DMS53 treated with DMSO at 0.1 percent for 48 hours (cell line): ENCODE results near the gene AGBL1.

Source experiments
- DNase-seq: peaks from one replicate; lab custom pipeline; 2025; ENCODE audit not compliant: unreplicated experiment; lab: John Stamatoyannopoulos, UW

Gene AGBL1

DNA sequence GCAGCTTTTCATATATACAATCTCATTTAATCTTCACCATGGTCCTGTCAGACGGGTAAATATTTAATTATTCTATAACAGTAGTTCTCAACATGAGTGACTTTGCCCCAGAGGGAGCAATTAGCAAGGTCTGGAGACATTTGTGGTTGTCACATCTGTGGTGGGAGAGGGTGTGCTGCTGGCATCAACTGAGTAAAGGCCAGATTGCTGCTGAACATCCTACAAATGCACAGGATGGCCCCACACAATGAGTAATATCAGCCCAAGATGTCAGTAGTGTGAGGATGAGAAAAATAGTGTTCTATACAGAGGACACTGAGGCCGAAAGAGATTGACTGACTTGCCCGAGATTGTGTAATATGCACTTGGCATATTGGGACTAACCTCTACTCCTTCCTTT is 156.0 kb downstream of the AGBL1 start:
- no peak for DNase-seq

GRCh38 chr15:86236356-86237110 is 156.9 kb downstream of the AGBL1 start:
- no peak for DNase-seq

- no peak for DNase-seq
These were observed 157.4 kb downstream of the AGBL1 start for GRCh38 chr15:86237111-86237500.

DNA sequence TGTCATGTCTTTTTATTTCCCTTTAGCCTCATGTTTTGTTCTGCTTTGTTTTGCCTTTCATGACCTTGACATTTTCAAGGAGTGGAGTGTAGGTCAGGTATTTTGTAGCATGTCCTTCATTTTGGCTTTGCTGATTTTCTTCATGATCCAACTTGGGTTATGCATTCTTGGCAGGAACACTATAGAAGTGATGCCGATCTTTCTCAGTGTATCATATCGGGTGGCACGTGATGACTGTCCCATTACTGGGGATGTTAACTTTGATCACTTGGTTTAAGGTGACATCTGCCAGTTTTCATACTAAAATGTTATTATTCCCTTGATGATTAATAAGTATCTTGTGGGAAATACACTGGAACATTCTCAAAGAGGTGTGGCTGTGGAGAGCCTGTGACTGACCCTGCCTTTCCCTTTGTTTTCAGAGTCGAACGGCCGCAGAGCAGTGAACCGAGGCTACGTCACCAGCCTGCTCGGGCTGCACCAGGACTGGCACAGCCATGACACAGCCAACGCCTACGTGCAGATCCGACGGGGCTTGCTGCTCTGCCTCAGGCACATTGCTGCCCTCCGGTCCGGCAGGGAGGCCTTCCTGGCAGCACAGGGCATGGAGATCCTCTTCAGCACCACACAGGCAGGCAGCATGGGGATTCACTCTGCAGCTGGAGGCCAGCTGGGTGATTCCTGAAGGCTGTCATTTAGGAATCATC is 167.7 kb downstream of the AGBL1 start:
- DNase-seq: no peak

- DNase-seq: no peak
These were observed 175.6 kb downstream of the AGBL1 start for GRCh38 chr15:86255247-86255646.

DNA sequence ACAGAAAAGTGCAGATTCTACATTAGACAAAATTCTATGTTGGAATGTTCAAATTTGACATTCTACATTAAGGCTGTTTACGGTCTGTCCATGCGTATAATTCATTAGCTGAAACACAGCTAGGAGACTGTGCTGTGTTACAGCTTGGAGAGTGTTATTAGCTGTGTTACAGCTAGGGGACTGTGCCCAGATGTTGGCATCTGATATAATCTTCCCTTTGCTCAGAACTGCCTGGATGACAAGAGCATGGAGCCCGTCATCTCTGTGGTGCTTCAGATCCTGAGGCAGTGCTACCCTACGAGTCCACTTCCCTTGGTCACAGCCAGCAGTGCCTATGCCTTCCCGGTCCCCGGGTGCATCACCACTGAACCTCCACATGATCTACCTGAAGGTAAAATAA is 177.0 kb downstream of the AGBL1 start:
- DNase-seq: no peak

- no peak for DNase-seq
These were observed 179.9 kb downstream of the AGBL1 start for GRCh38 chr15:86259589-86259988.

DNA sequence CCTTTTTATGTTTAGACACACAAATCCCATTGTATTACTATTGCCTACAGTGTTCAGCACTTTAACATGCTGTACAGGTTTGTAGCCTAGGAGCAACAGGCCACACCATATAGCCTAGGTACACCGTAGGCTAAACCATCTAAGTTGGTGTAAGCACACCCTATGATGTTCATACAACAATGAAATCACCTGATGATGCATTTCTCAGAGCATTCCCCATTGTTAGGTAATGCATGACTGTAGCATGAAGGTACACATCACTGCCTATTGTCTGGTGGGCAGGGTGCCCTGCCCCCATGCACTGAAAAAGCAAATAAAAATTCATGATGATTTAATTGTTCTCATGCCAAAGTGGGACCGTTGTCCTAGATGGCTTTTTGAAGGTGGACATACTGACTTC is 183.6 kb downstream of the AGBL1 start:
- no peak for DNase-seq

- no peak for DNase-seq
These were observed 187.3 kb downstream of the AGBL1 start for GRCh38 chr15:86266896-86267484.

GRCh38 chr15:86267892-86268291 is 188.2 kb downstream of the AGBL1 start:
- no peak for DNase-seq

DNA sequence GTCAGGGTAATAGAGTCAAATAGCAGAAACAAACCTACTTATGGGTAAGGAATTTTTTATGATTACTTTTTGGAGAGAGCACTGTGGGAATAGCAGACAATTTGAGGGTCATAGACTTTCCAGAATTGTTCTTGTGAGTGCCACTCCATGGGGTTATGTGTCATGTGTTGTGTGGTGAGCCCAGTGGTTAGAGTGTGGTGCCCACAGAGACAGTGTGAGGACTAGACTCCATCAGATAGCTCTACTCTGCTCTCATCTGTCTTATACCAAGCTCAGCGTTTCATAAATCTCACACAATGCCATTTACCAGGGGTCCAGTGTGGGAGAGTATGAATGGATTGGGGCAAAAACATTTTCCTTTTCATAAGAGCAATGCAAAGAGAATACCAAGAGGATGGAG is 188.9 kb downstream of the AGBL1 start:
- no peak for DNase-seq

DNA sequence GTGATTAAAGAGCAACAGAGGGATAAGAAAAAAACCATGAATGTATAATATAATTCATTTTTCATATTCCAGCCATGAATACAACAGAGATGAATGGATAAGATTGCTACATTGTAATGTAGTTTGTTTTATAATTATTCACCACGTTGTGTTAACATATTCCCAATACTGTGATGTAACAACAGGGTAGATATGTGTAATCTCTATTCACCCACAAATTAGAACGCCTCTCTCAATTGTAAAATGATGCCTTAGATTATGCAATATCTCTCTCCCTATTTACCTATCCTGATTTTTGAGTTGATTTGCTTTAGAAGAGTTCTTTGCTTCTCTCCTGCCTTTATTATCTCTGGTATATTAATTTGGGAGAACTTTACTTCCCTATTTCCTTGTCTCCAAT is 193.6 kb downstream of the AGBL1 start:
- no peak for DNase-seq

DNA sequence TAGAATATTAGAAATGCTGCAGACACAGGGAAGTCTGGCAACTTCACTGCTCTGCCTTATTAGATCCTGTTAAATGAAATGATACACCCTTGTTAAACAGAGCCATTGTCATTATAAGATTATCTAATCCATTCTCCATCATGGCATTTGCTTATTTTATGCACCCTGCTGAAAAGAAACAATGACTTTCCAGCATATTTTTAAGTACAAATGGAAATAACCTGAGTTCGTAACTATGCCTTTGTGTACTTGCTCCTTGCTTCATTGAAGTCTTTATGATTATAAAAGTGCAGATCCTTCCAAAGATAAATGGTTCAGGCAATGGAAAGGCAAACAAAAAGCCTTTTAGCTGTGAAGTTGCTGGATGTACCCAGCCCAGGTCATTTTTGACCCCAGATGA is 195.7 kb downstream of the AGBL1 start:
- DNase-seq: no peak

DNA sequence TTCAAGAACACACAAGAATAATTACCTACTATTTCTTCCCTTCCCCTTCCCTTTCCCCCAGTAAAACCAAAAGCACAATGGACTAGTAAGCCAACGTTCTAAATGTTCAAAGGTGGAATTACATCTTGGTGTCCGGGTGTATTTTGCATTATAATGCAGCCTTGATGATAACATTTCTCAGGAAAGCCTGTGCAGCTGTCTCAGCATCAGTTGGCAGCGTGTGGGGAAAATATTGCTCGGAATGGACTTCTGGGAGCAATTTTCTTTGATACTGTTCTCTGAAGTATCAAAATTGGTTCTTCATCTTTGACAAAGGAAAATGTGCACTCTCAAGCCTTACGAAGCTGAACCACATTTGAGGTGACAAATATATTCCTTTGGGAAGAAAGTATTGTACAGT is 198.9 kb downstream of the AGBL1 start:
- DNase-seq: no peak

GRCh38 chr15:86284635-86285034 is 205.0 kb downstream of the AGBL1 start:
- no peak for DNase-seq

DNA sequence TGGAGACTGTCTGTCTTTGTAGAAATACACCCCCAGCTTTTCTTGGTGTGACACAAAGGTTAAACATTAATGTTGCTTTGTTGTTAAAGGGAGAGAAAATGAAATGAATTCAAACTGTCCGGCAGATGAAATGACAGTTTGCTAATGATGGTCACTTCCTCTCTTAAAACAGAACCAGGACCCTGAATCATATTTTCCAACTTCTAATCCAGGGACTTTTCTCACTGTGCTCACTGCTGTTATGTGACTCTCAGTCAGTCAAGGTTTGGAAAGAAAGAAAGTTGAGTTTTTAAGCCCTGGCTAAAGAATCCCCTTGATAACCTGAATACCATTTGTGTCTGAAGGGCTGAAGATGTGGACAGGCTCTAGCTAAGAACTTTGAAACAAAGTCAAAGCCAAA is 215.8 kb downstream of the AGBL1 start:
- no peak for DNase-seq

DNA sequence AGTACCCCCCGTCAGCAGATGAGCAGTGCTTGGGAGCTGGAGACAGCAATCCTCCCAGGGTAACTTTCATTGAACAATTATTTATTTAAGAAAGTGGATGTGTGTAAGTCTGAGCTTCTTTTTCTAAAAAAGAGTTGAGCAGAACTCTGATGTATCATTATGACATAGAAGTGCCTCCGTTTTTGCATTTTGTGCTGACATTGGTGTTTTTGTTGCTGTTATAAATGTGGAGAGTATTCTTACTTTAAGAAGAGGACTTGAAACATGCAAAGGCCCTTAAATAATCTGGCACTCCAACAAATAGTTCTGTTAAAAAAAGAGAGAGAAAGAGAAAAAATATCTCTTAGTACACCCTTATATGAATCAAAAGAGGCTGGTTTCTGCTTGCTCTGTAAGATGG is 217.1 kb downstream of the AGBL1 start:
- no peak for DNase-seq

GRCh38 chr15:86300390-86301125 is 220.9 kb downstream of the AGBL1 start:
- DNase-seq: no peak

- no peak for DNase-seq
These were observed 232.1 kb downstream of the AGBL1 start for GRCh38 chr15:86311568-86312280.

DNA sequence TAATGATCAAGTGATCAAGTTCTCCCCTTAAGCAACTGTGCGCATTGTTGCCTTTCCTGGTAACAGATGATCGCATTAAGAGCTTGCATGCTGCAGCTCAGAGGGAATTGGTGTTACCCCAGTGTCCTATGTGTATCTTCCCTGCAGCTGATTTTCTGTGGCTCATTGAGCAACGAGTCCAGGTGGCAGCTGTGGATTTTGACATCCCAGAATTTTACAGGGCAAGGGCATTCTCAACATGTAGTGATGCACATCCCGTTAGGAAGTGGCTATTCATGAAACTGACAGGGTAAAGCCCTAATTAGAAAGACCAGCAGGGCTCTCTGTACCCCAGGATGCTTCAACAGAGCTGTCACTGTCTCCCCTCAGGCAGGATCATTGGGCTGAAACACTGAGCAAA is 232.8 kb downstream of the AGBL1 start:
- no peak for DNase-seq

GRCh38 chr15:86316216-86316615 is 236.5 kb downstream of the AGBL1 start:
- no peak for DNase-seq
